GM18519 (cell line): Measurements from ENCODE around the gene PIGK.
"Not testable (repeated sequence)": the region's sequence is repeated elsewhere in the genome, so short reads cannot be mapped to it uniquely, and the experiment has no call there.

Experiments used
- ATAC-seq: cut with Tn5 transposase; IDR thresholded peaks from one replicate; pipeline ENCODE4 v1.9.1; 2021; ENCODE audit warnings: mild to moderate bottlenecking, moderate library complexity; ENCODE audit not compliant: unreplicated experiment, low FRiP score

The PIGK gene

GRCh38 chr1:77219166-77219887 is at the start of gene PIGK:
TSS of gene PIGK (minus strand) at chr1:77219430. CDS start at chr1:77219402, 28 bp downstream.
- peak; percentile 90 for ATAC-seq

GRCh38 chr1:77267035-77267434 is 47.8 kb upstream of the PIGK start:
- ATAC-seq, result no peak

GRCh38 chr1:77265180-77265579 is 46.0 kb upstream of the PIGK start:
- no peak for ATAC-seq

- ATAC-seq, result no peak
Observed at GRCh38 chr1:77263708-77264107, 44.5 kb upstream of the PIGK start.

GRCh38 chr1:77253211-77253610 is 34.0 kb upstream of the PIGK start:
- ATAC-seq, result no peak

- ATAC-seq, result no peak
Observed at GRCh38 chr1:77250126-77250525, 30.9 kb upstream of the PIGK start.

- no peak for ATAC-seq
Observed at GRCh38 chr1:77245830-77246229, 26.6 kb upstream of the PIGK start.

GRCh38 chr1:77239311-77239710 is 20.1 kb upstream of the PIGK start:
- ATAC-seq, result no peak

- no peak for ATAC-seq
Observed at GRCh38 chr1:77238462-77238861, 19.2 kb upstream of the PIGK start.

GRCh38 chr1:77234943-77235342 is 15.7 kb upstream of the PIGK start:
- no peak for ATAC-seq

GRCh38 chr1:77234096-77234495 is 14.9 kb upstream of the PIGK start:
- ATAC-seq, result no peak

GRCh38 chr1:77232829-77233228 is 13.6 kb upstream of the PIGK start:
- ATAC-seq, result no peak

GRCh38 chr1:77230051-77230450 is 10.8 kb upstream of the PIGK start:
- no peak for ATAC-seq

- ATAC-seq, result no peak
Observed at GRCh38 chr1:77228836-77229235, 9.6 kb upstream of the PIGK start.

GRCh38 chr1:77227381-77227780 is 8.2 kb upstream of the PIGK start:
- no peak for ATAC-seq

GRCh38 chr1:77222496-77222895 is 3.3 kb upstream of the PIGK start:
- no peak for ATAC-seq

- ATAC-seq, result no peak
Observed at GRCh38 chr1:77220687-77221463, 1.6 kb upstream of the PIGK start.

GRCh38 chr1:77218477-77219165 is 609 bp downstream of the PIGK start:
- ATAC-seq, result peak; percentile 21

GRCh38 chr1:77204043-77204442 is 15.2 kb downstream of the PIGK start:
- ATAC-seq, result not testable (repeated sequence)

GRCh38 chr1:77202751-77203150 is 16.5 kb downstream of the PIGK start:
- no peak for ATAC-seq

GRCh38 chr1:77200806-77201205 is 18.4 kb downstream of the PIGK start:
- no peak for ATAC-seq
